NCI-H446 (cell line): ENCODE results near the gene CABLES2.

Experiments used
- DNase-seq, 2 experiments: peaks; one replicate each; lab custom pipeline; 2025; lab: John Stamatoyannopoulos, UW

CABLES2 gene

DNA sequence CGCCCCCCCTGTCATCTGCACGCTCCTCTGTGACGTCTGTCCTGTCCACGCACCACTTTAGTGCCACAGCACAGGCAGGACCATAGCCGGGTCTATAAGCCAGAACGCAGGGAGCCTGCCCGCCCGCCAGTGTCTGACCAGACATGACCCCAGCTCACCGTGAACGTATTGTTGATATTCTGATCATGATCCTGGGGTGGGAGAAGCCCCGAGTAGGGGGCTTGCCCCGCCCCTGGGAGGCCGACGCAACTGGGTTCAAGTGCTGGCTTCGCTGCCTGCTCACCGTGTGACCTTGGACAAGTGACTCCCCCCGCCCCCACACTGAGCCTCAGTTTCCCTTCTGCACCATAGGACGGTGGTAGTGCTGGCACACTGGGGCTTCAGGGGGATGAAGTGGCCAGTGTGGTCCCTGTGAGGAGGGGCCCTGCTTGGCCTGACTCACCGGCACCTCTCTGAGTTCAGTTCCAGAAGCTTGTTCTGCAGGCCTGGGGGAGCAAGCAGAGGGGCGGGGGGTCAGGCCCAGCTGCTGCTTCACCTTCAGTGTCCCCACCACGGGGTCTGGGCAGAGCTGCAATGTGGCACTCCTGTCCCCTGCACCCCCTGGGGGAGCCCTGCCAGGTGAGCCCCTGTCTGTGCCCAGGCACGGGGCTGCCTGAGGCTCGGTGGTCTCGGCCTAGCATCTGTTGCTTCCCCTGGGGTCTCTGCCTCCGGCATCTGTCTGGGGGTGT, 11.1 kb upstream of the CABLES2 start:
- DNase-seq: no peak

DNA sequence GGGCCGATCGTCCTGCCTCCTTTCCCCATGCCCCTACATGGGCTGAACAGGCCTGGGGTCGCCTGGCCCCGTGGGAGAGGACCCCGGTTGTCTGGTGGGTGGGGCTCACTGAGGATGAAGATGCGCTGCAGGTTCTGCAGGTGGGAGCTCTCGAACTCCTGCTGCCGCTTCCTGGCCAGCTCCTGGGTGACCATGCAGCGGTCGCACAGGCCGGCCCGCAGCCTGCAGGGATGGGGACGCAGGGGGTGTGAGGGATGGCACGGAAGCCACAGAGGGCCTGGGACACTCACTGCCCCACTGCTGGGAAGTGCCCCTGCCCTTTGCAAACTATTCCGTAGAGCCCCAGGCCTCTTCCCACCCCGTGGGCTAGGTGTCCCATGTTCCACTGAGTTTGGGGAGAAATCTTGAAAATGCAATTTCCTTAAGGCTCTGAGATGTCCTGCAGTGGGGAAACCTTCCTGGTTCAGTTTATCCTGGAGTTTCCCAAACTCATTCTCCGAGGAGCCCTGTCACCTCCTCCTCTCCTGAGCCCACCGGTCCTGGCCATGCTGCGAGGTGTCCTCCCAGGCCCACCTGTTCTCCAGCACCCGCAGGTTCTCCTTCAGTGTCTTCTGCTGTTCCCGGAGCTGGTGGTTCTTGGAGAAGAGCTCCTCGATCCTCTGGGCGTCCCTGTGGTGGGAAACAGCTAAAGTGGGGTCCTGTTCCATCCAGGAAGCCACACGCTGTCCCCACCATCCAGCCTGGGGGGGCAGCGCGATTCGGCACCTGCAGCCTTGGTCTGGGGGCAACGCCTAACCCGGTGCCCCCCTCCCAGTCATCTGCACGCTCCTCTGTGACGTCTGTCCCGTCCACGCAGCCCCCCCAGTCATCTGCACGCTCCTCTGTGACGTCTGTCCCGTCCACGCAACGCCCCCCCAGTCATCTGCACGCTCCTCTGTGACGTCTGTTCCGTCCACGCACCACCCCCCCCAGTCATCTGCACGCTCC, 9.9 kb upstream of the CABLES2 start:
- no peak for DNase-seq

DNA sequence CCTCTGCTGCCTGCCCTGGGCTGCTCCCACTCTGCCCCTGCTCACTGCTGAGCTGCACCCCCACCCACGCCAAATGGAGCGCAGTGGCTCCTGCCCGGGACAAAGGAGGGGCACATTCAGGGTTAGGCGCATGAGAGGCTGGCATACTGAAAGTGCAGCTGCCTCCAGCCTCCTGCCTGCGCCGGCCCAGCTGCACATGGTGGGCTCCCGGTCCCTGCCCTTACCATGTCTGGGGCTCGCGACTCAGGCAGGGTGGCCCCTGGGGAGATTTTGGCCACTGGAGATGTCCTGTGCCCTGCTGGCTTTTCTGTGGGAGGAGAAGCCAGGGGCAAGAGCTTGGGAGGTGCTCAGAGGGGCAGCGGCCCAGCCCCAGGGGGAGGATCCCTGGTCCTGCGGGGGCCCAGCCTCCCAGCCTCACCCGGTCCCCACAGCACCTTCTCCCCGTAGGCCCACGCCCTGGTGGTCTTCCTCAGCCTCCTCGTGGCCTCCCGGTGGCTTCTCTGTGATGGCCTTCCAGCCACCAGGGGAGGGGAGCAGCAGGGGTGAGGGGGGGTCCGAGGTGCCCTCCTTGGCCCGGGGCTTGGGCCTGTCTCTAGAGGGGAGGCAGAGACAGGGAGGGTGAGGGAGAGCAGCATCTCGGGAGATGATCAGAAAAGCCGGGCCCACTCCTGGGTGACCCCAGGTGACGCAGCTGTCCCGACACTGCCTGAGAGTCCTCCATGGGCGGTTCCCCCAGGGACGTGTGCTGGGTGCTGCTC, 8.4 kb upstream of the CABLES2 start:
- no peak for DNase-seq

DNA sequence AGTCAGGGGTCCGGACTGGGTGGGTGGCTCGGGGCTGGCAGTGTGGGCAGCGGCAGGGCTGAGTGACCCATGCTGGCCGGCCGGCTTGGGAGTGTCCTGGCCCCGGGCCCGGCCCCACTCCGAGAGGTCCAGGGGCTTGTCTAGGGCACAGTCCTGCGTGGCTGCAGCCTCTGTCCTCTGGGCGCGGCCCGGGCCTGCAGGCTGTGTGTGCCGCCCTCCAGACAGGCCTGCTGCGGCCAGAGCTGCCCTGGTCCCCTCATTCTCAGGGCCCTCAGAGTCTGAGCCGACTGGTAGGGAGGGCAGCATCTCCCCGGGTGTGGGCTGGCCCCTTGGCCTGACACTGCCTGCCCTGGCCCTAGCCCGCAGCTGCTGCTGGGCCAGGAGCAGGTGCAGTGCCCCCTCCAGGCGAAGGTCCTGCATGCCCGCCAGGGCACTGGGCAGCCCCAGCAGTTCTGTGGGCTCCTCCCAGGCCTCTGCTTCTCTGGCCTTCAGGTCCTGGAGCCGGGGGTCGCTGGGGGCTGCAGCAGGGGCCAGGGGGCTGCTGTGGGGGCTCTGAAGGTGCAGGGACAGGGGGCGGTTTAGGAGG, 6.9 kb upstream of the CABLES2 start:
- DNase-seq: no peak

DNA sequence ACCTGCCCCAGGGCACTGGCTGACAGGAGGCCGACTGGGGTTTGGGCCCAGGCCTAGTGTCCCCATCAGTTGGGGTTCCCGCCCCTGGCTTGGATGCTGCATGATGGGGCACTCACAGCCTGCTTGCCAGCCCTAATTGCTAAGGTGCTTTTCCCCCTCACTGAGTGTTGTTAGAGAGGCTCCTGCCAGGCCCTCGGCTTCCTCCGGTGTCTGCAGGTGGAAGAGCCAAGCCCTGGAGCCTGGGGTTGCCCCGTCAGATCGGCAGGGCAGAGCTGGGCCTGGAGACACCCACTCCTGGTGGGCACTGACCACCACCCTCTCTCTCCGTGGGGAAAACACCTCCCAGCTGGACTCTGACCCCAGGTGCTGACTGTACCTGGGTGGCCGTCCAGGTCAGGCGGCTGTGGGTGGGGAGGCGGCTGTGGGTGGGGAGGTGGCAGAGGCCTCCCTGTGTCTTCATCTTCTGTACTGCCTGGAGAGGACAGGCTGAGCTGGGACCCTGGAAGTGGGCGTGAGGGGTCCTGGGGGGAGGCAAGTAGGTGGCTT, 6.0 kb upstream of the CABLES2 start:
- no peak for DNase-seq

DNA sequence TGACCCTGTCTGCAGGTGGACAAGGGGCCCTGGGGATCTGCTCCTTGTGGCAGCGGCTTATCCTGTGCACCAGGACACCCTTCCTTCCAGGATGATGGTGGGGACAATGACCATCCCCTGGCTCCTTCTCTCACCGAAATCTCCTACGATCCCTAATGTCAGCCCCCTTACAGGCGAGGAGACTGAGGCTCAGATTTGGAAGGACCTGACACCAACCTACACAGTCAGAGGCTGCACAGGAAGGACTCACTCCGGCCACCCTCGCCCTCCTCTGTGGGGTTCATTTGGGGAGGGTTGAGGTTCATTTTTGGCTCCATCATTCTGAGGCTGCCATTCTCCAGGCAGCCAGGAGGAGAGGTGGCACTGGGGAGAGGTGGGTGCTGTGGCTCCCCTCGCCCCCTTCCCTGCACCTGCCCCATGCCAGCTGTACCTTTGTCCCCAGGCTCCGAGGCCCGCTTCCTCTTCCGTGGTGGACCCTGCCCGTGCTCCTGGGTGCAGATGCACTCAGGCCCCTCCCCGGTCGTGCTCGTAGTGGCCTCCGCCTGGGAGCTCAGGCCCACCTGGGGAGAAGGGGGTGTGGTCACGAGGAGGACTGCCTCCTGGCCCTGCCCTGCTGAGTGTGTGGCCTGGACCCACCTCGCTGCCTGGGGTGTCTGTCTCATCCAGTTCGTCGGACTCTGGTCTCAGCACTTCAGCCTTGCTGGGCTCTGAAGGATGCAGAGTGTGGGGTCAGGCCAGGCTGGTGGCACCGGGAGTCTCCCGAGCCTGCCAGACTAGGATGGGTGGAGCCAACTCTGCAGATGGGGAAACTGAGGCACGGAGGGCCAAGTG, 5.3 kb upstream of the CABLES2 start:
- DNase-seq: no peak

DNA sequence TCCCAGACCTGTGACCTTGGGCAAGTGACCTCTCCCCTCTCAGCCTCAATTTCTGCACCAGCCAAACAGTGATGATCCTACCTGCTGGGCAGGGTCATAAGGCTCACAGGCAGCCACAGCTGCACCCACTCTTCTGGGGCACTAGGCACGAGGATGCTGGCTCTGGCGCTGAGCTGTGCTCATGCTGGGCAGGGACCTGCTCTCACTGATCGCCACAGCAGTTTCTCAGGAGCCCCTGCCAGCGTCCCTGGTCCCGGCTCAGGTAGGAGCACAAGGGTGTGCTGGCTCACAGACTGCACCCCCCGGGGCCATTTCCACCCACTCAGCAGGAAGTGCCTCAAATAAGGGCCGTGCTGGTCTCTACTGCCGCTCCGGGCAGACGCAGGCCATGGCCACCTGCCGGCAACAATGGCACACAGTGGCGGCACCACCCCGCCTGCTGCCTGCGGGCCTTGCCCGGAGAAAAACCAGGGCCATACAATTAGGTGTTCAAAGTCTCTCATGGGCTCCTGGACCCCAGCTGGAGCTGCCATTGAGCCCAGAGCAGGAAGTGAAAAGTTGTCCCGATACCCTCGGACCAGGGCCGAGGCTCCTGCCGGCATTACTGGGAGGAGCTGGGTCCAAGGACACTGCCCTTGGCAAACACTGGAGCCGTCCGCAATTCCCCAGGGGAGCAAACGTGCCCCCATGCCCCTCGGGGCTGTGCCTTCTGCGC, 4.6 kb upstream of the CABLES2 start:
- no peak for DNase-seq

DNA sequence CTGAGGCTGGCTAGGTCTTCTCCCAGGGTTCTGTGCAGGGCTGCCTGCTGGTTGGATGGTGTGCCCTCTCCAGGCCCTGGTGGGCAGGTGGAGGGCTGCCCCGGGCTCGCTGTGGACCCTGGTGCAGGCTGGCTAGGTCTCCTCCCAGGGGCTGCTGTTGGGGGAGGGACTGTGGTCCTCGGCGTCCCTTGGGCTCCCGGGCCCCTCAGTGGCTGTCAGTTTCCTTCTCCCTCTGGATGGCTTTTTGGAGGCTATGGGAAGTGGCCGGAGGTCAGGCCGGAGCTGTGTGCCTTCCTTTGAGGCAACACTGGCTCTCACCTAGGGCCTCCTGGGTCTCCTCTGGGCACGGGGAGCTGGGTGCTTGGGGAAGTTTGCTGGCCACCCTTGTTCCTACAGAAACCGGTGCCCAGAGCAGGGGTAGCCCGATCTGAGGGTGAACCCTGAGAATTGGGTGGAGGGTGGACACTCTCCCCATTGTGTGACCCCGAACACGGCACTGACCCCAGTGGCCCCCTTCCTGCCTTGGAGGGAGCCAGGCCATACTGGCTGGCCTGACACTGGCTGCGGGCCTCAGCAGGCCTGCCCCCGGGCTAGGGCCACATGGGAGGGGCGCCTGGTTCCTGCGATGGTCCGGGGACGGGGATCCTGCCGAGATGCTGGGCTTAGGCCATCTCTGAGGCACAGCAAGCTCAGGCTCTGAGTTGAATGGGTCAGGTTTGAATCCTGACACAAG, 3.8 kb upstream of the CABLES2 start:
- DNase-seq: no peak

DNA sequence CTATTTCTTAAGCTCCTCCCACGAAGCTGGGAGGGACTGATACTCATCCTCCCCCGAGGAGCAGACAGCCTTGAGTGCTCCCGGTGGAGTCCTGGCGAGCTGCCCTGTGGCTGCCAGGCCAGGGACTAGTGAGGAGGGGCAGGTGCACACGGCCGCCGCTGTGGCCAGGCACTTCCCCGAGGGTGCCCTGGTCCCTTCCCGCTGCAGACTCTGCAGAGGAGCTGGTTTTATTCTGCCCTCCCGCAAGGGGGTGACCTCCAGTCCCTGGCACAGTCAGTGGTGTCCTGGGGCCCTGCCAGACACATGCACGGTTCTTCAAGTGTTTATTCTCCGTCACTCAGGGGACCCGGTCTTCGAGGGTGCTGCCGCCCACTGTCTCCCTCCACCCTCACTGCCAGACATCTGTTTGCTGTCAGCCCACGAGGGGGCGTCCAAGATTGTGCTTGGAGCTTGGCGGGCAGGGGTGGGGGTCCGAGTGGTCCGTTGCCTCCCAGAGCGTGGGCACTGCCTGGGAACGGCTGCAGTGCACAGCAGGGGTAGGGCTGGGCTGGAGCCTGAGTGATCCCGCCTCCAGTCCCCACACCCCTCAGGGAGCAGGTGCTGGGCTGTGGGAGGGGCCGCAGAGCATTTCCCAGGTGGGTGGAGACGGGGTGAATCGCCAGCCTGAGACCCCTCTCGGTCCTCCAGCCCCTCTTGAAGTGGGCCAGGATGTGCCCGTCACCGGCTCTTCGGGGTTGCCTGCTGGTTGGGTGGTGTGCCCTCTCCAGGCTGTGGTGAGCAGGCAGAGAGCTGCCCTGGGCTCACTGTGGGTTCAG, 3.1 kb upstream of the CABLES2 start:
- DNase-seq: peak in 1 of 2 experiments; percentile 44

DNA sequence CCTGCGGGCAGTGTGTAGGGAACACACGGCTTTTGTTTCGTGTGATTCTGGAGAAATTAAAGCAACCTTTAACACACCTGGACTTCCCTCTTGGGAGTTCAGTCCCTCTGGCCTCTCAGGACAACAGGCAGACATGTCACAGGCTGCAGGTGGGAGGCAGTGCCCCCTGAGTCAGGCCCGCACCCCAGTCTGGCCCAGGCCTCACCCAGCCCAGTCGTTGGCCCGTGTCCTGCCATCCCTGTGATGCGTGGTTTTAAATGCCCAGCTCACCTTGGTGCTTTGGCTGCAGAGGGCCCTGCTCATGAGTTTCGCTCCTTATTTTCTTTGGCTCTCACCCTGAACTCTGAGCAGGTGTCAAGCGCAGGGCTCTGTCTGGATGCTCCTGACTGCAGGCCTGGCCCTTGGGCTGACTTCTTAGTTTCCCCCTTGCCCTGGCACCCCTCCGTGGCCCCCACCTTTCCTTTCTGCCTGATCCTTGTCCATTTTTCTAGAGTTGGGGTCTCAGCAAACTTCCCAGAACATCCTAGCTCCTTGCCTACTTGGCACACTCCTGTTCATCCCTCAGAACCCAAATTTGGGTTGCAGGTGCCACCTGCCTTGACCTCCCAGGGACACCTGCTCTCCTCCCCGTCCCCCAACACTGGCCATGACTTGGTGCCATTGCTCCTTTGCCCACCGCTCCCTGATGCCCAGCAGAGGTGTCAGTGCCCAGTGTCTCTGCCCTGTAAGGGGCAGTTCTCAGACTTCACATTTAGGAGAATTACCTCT, 2.2 kb upstream of the CABLES2 start:
- DNase-seq: no peak

DNA sequence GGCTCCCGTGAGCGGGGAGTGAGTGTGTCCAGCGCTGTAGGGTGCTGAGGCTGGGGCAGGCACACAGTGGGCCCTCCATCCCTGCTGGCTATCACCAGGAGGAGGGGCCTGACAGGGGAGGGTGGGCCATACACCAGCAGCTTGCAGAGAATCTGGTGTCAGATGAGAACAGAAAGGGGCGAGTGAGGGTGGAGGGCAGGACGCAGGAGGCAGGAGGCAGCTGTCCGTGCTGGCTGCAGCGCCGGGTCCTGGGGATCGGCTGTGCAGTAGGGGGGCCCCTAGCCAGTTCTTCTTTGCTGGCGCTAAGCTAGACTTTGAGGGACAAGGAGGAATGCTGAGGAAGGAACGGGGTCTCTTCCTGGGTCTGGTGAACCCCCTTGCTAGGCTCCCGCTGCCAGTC, 1.6 kb upstream of the CABLES2 start:
- no peak for DNase-seq

DNA sequence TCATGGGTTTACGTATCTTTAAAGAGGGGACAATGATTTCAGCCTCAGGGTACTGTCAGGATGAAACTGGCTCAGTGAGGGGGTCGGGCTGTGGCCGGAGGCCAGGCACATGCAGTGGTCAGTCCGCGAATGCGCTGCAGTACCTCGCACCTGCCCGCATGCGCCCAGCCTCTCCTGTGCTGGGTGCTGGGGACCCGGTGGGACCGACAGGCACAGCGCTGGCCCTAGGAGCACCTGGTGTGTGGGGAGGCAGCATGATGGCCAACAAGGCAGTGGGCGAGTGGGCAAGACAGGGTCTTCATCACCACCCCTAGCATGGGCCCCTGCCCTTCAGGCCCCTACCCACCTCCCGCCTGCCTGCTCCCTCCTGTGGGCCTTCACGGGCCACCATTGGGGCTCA, 970 bp upstream of the CABLES2 start:
- no peak for DNase-seq

DNA sequence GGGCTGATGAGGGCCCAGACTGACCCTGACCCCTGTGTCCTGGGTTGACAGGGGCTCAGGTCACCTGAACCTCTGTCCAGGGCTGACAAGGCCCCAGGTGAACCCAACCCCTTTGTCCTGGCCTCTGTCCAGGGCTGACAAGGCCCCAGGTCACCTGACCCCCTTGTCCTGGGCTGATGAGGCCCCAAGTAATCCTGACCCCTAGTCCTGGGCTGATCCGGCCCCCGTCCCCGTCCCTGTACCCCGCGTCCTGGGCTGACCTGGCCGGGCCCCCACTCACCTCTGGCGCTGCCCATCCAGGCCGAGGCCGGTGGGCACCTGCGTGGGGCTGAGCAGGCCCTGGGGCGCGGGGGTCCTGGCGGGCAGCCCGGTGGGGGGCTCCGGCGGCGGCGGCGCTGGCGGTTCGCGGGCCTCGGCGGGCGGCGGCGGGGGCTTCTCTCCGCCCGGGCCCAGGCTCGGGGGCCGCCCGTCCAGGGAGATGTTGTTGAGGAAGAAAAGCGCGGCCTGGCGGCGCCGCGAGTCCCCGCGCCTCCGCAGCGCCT, 379 bp downstream of the CABLES2 start:
- no peak for DNase-seq

DNA sequence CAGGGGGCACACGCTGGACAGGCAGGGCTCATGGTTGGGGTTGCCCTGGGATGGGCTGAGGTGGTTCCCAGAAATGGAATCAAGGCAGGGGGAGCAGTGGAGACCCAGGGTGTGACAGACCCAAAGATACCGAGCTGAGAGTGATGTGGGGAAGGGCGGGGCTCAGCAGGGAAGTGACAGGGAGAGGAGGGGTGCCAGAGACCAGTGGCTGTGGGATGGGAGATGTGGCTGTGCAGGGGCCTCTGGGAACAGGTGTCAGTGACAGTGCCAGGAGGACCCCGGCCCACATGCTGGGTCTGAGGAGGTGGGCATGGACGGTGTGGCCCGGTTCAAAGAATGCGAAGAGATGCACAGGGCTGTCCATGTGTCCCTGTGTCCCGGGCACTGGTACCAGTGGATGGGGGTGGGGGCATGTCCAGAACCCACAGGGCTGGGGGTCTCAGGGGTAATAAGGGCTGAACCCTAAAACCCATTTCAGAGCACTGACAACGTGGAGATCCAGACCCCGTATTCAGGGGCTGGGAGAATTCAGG, 1.0 kb downstream of the CABLES2 start:
- DNase-seq: no peak

DNA sequence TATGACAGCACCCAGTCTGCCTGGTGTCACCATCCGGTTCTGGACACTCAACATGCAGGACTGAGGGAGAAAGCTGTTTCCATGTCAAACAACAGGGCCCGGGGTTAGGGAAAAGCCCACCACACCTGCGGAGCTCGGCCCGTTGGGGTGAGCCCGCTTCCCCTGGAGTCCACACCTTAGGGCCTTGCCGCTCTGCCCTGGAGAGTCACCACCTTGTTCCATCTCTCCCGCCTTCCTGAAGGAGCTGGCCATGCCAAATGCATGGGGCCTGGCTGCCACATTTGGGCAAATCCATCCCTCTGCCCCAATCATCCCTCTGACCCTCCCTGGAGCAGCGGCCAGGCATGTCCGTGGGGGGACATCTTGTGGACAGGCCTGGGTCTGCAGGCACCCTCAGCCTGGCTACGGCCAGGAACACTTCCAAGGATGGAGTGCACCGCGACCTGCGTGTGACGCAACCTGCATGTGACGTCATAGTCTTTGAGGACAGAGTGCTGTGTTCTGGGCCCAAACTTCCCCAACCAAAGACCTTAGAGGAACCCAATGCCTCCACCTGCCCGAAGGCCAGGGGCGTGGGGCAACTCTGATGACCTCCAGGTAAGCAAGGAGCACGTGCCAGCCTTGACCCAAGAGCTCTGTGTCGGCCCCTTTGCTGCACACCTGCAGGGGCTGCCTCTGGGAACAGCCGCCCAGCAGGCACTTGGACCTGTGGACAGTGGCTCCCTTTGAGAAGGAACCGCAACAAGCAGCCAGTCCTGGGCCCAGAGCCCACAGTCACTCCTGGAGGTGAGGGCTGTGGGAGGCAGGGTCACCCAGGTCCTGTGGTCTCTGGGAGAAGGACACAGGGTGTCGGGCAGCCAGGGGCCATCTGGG, 1.7 kb downstream of the CABLES2 start:
- DNase-seq: no peak

DNA sequence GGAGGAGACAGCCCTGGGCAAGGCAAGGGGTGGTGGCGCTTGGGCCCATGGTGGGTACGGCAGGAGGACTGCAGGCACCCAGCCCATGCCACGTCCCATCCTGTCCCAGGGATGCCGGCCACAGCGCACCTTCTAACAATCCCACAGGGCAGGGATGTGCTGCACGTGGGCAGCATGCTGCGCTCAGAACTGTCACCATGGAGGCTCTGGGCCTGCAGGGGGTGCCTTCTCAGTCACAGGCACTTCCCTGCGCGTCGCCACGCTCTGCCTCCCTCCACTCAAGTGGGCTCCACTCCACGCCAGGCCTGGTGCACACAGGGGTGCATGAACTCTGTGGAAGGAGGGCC, 2.4 kb downstream of the CABLES2 start:
- DNase-seq: no peak
